Umbilical cord (tissue), 2 donors: ENCODE data around the gene ASB1. TPM values are rescaled to one million over a fixed set of nuclear protein-coding genes. Genes with fewer than 3 reads are reported as not detected.

Experiments
- DNase-seq: peaks from one replicate; pipeline ENCODE4 v3.0.0-alpha.2; 2015; ENCODE audit warnings: low spot score
- total RNA-seq: library from RNA; depleted of rRNA; stranded (reverse); fragments of >200 nt; gene quantifications from one replicate; pipeline ENCODE4 v1.2.3, GENCODE V29; 2014; ENCODE audit warnings: low replicate concordance; ENCODE audit not compliant: insufficient read depth

The ASB1 gene
- total RNA-seq, 1 donor from 2014 or later = 20.7 TPM

DNA sequence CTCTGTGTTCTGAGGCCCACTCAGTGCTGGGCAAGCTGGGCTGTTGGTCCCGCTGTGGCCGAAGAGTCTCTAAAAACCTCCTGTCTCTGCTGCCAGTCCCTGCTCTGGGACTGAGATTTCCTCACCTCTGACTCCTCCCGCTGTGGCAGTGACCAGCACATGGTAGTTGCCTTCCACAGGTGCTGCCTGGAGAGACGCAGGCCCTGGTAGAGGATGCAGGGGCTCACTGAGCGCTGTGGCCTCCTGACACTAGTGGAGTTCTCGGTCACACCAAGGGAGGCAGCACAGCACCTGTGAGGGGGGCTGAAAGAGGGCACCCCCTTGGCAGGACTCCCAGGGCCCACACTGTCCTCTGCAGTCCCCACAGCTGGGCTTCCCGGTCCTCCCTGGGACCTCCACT is 3.8 kb upstream of the ASB1 start:
- DNase-seq = no peak

DNA sequence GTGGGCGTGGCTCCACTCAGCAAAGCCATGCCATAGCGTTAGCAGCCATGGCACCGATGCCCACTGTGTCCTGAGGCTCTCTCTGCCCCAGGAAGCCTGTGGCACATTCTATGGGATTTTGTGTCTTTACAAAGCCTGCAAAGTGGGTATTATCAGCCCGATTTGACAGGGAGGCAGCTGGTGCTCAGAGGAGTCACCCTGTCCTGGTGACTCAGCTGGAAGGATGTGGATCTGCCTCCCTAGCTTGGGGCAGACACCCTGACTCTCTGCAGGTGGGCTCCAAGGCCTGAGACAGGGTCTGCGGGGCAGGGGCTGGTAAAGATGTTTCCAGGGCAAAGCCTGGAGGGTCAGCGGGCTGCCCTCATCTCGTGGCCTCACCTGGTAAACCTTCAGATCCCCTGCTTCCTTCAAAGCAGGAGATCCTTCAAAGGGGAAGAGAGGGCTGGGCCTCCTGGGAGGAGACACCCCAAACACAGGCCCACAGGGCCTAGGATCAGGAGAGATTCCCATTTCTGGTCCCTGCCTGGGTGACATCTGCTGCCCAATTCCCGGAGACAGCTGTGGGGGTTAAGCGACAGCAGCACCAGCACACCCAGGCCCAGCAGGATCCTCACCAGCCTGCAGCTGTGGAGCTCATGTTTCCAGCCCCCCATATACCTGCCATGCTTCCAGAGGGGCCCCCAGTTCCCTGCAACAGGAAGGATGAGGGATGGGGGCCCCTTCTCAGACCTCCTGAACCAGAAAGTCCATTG is 3.0 kb upstream of the ASB1 start:
- no peak for DNase-seq

DNA sequence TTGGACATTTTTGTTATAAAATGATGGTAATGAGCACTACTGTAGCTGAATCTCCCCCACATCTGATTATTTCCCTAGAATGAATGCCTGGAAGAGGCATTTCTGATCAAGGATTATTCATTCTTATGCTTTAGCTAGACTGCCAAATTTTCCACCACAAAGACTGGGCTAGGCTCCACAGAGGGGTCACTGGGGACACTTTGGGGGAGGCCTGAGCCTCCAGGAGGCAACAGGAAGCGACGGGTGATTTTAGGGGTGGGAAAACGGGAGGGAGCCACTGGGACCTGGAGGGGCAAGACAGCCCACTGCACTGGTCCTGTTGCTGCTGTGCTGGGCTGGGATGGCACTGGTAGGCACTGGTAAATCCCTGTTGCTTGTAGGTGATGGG is 2.4 kb upstream of the ASB1 start:
- DNase-seq = no peak

DNA sequence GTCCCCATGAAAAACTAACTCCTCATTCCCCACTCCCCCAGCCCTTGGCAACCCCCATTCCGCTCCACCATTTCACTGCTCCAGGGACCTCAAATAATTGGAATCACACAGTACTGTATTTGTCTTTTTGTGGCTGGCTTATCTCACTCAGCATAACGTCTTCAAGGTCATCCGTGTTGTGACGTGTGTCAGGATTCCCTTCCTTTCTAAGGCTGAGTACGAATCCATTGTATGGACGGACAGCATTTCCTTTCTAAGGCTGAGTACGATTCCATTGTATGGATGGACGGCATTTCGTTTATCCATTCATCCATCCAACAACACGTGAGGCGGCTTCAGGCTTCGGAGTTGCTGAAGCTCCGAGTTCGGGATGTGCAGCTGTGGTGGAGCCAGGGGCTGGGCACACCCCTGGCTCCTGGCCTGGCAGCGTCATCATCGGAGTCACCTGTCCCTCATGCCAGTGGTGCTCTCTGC is 1.2 kb upstream of the ASB1 start:
- no peak for DNase-seq

DNA sequence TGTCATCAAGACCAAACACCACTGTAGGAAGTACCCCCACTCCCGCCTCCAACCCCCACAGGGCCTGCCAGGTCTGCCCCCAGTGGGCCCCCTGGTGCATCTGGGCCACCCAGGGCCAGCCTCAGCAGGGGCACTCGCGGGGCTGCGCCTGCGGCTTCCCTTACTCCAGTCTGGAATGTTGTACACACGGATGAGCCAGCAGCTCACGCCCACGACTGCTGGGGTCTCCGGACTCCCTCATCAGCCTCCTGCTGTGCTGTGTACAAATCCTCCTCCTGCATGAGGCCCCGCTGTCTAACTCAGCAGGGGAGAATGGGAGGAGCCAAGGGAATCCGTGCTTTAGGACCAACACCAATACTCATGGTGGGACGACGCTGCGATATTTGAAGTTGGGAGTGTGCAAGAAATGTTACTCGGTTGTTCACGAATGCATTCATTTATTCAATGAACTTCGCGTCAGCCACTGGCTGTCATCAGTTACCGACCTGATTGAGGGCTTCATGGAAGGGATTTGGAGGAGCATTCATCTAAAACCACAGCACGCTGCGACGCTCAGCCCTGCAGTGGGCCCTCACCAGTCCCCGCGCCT is 654 bp upstream of the ASB1 start:
- DNase-seq = peak; percentile 44

DNA sequence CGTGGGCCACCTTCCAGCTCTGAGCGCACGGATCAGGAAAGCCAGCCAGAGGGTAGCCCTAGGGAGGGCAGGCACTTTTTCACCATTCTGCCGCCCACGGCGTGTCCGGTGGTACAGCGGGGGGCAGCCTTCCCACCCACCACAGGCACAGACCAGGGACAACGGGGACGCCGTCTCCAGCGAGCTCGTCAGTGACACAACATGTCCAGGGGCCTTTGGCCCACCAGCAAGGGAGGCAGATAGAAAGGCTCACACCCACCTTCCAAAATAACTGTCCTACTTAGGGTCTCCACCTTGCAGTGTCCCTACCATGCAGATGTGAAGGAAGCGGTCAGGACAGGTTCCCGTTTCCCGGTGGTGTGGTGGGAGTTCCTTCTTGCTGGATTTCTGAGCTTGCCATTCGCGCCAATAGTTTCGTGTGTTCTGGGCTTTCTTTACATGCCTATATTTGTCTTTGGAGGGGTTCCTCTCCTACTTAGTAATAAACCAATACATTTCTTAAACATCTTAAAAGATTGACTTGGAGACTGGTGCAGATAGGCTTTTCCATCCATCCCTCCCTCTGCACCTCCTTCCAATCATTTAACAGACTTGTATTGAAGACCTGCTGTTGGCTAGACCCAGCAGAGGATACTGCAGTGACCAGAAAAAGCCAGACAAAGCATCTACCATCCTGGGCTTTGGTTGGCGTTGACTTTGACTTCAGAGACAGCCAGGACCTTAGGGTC is 872 bp downstream of the ASB1 start:
- DNase-seq = no peak

DNA sequence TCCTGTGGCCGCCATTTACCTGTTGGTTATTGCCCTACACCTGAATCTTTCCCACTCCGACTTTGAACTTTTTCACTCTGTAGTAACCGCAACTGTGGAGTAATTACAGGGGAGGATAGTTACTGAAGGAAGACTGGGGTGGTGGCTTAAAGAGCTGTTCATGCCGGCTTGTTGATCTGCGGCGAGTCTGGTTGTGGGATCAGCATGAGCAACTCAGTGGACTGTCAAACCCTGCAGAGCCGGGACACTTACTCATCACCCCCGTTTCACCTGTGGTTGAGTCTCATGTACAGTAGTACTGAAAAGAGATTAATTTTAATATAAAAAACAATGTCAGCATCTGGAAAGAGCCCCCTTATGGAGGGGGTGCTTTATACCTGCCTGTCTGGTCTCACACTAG is 2.1 kb downstream of the ASB1 start:
- DNase-seq = no peak

DNA sequence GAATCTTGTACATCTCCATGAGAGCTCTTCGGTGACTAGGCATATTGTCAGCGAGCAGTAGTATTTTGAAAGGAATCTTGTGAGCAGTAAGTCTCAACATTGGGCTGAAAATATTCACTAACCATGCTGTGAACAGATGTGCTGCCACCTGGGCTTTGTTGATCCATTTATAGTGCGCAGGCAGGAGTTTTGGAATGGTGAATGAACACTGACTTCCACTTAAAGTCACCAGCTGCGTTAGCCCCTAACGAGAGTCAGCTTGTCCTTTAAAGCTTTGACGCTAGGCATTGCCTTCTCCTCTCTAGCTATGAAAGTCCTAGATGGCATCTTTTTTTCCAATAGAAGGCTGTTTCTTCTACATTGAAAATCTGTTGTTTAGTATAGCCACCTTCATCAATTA is 4.1 kb downstream of the ASB1 start:
- DNase-seq = no peak

DNA sequence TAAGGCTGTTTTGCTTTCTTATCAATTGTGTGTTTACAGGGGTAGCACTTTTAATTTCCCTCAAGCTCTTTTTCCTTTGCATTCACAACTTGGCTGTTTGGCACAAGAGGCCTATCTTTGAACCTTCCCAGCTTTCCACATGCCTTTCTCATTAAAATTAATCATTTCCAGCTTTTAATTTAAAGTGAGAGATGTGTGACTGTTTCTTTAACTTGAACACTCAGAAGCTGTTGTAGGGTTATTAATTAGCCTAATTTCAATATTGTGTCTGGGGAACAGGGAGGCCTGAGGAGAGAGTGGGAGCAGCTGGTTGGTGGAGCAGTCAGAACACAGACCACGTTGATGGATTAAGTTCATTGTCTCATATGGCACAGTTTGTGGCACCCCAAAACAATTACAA is 4.7 kb downstream of the ASB1 start:
- no peak for DNase-seq

DNA sequence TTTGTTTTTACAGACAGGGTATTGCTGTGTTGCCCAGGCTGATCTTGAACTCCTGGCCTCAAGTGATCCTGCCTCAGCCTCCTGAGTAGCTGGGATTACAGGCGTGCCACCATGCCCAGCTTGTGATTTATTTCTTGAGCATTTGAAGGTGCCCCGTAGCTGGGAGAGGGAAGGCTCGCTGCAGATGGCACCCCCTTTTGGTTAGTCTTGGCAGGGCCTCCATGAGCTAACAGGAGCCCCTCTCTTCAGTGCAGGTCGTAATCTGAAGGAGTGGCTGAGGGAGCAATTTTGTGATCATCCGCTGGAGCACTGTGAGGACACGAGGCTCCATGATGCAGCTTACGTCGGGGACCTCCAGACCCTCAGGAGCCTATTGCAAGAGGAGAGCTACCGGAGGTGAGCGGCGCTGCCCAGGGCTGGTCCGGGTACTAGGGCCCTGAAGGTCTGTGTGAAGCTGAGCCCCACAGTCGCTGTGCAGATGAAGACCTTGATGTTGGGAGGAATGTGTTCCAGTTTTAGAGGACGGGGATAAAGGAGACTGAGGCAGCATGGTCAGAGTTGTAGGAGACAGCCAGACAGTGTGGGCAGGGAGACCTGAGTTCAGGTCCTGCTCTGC is 6.7 kb downstream of the ASB1 start:
- no peak for DNase-seq

DNA sequence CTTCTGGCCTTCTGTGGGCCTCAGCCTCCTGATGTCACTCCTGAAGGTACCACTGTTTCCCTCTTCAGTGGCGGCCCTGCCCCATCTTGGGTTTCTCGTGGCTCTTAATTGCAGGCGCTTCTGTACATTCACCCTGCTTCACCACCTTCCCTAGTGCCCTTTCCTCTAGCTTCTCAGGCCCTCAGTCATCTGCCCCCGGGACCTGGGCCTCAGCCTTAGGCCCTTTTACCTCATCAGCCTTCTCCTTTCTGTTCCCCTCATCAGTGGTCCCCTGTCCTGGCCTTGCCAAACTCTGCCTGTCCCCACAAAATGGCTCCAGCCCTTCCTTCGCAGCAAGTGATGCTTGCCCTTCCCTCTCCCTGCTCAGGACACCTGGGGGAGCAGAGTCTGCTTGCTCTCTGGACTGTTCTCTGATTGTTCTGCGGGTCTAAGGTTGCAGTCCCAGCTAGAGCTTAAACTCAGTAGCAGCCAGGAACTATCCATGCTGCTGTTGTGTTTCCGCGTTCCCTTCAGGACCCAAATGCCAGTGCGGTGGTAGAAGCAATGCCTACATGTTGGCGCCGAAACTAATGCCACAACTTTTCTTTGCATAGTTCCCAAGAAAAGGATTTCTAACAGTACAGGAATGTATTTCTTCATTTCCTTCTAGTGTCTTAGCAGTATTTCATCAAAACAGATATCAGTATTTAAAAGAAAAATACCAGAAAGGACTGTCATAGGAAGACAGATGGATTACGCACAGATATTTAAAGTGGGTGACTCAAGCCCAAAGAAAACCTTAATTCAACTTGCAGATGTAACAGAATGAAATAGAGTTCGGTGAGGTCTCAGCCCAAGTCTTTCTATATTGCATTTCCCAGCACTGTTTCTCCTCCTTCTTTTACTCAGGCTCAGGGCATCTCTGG is 7.5 kb downstream of the ASB1 start:
- no peak for DNase-seq

DNA sequence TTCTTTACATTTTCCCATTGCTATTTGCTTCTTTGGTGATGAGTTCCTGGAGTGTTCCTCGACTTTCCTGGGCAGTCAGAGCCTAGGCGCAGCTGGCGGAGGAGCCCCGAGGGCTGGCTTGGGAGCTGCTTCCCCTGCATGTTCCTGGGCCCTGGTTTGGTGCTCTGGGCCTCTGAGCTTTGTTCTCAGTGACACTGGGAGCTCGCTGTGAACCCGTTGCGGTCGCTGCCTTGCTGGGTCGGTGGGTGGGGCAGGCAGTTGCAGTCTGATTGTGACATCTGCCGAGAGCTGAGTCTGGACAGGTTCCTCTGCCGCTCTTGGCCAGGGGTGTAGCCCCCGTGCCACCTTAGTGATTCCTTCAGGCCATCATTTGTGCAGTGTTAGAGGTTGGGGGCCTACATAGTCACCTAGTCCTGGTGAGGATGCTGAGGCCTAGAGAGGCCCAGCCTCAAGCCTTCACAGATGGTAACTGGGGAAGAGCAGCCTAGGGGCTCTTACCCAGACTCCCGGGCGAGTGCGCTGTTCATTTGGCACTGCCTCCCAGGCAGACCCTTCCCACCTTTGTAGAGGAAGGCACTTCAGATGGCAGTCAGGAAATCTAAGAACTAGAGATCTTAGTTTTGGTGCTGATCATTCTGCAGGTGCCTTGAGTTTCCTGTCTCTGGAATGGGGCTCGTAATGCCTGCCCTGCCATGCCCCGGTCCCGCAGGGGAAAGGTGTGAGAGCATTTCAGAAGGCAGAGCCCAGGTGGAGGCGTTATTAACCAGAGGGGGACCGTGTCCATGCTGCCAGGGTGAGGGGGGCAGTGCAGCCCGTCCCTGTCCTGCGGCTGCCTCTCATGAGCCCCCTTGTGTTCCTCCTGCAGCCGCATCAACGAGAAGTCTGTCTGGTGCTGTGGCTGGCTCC is 8.4 kb downstream of the ASB1 start:
- no peak for DNase-seq

DNA sequence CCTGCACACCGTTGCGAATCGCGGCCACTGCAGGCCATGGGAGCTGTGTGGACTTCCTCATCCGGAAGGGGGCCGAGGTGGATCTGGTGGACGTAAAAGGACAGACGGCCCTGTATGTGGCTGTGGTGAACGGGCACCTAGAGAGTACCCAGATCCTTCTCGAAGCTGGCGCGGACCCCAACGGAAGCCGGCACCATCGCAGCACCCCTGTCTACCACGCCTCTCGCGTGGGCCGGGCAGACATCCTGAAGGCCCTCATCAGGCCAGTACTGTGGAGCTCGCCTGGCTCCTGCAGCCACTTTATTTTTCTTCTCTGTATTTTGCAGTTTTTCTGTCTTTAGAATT is 9.0 kb downstream of the ASB1 start:
- DNase-seq = no peak

DNA sequence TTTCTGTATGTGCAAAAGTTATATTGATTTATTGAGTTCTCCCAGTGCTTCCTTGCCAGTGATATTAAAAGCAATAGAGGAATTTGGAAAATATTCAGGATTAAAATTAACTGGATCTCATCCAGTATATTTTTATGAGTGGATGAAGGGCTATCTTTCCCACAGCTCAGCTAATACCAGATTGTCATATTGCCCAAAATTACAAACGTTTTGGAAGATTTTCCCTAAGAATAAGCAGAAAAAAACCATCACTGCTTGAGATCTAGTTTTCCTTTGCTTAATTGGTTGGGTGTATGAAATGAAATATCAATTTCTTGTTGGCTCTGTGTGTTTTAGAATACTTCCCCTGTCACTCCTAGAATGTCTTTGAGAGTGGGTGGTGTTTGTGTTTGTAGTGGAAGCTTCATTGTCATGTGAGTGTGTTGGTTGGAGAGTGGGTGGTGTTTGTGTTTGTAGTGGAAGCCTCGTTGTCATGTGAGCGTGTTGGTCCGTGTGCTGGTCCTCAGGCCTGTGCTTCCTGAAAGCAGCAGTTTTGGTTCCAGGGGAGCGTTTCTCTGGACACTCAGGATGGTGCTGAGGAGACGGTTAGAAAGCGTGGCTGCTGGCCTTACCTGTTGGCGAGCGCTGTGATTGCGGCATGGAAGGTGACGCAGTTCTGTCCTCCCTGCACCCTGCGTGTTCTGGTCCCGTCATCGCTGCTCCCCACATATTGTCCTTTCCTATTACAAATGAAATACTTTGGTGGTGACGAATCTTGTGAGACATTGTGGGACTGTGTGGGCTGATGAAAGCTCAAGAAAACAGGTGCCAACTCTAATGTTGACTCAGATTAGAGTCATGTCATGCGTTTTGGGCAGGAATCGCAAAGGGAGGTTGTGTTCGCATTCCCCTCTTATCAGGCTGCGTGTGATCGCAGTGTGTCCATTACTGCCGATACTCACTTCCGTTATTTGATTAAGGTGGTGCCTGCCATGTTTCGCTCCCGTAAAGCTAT is 12.4 kb downstream of the ASB1 start:
- no peak for DNase-seq

DNA sequence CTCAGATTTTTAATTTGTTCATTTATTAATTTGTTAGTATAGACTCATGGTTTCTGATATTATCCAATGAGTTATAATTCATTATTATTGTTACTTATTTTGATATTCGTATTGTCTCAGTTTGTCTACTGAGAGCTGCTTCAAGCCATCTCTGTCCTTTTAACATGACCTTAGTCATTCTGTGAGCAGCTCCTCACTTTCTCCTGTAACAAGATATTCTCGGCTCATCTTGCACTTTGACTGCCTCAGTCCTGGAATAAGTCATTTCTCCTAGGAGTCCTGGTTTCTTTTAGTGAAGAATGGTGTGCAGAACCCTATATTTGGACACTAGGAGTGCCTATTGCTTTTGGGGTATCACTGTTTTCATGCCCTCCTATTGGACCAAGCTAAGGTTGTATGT is 13.2 kb downstream of the ASB1 start:
- no peak for DNase-seq

DNA sequence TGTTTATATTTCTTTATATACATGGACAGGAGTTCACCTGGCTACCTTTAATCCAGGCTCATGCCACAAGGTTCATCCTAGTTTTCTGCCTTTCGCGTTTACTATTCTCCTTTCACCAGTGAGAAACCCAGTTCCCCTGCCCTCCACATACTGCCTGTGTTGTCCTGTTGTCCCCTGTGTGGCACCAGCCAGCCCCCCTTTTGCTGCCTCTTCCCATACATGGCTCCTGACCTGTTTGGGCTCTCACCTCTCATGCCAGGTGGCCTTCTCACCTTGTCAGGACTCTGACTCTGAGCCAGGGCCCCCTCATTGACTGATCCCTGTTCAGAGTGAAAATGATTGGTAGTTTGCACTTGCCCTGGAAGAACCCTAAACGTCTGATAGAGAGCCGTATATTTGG is 13.6 kb downstream of the ASB1 start:
- no peak for DNase-seq

DNA sequence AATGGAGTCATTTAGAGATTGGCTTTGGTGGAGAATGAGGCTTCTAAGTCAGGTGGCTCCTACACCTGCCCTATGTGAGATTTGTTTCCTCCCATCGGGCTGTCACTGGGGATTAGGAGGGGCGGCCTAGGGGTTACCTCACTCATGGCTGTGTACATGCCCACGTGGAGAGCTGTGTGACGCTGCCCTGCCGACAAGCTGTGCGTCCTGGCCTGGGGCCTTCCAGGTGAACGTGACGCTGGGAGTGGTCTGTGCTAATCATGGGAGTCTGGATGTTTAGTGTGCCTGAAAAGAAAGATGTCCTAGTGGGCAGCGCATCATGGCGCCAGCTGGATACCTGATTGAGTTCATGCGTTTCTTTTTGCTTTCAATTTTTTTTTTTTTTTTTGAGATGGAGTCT is 14.0 kb downstream of the ASB1 start:
- no peak for DNase-seq

DNA sequence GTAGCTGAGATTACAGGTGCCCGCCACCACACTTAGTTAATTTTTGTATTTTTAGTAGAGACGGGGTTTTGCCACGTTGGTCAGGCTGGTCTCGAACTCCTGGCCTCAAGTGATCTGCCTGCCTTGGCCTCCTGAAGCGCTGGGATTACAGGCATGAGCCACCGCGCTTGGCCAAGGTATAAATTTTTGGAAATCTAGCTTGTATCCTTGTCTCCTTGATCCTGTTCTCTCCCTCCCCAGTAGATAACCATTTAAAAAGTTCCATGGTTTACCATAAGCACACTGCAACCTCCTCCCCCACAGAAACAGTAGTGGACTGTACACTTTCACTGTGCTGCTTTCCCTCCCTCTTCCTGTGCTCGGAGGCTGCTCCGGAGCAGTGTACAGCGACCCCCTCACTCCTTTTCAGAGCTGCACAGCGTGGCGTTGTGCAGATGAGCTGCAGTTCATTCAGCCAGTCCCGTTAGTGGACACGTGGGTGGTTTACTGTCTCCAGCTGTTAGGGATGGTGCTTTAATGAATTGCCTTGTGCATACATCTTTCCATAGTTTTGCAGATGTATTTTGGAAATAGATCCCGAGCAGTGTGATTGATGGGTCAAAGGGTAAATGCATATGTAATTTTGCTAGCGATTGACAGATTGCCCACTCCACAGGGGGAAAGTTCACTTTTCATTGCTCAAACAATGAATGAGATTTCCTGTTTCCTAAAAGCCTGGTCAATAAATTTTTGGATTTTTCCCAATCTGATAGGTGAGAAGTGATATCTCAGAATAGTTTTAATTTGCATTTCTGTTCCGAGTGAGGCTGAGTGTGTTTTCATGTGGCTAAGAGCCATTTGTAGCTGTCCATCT is 14.8 kb downstream of the ASB1 start:
- no peak for DNase-seq
